ENCODE measurements around the gene VPS4B.

- TF ChIP-seq, protein P1, sequence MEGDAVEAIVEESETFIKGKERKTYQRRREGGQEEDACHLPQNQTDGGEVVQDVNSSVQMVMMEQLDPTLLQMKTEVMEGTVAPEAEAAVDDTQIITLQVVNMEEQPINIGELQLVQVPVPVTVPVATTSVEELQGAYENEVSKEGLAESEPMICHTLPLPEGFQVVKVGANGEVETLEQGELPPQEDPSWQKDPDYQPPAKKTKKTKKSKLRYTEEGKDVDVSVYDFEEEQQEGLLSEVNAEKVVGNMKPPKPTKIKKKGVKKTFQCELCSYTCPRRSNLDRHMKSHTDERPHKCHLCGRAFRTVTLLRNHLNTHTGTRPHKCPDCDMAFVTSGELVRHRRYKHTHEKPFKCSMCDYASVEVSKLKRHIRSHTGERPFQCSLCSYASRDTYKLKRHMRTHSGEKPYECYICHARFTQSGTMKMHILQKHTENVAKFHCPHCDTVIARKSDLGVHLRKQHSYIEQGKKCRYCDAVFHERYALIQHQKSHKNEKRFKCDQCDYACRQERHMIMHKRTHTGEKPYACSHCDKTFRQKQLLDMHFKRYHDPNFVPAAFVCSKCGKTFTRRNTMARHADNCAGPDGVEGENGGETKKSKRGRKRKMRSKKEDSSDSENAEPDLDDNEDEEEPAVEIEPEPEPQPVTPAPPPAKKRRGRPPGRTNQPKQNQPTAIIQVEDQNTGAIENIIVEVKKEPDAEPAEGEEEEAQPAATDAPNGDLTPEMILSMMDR (IDR thresholded peaks at IDR 0.05): no peak
- TF ChIP-seq POLR2A (IDR thresholded peaks at IDR 0.05): no peak
Measured at GRCh38 chr18:63399300-63399699, 23.0 kb downstream of the VPS4B start.

Data from testis (tissue), 2 donors.